Lung (tissue), 12 donors: ENCODE data around the gene C2orf74. TPM values are rescaled to one million over a fixed set of nuclear protein-coding genes. Genes with fewer than 3 reads are reported as not detected.
"Not testable (repeated sequence)": the region's sequence is repeated elsewhere in the genome, so short reads cannot be mapped to it uniquely, and the experiment has no call there.

Experiments used
- ATAC-seq: fragments of 200-7000 bp; cut with Tn5 transposase; one replicate; pipeline ENCODE4 v1.9.1; 2020; ENCODE audit warnings: moderate number of reproducible peaks; ENCODE audit not compliant: insufficient read depth, low FRiP score
- DNase-seq, 3 donors: peaks; one replicate each; pipeline ENCODE4 v3.0.0-alpha.2; 2013 to 2017
- H3K27ac ChIP-seq, 2 donors: one replicate each; pipeline ENCODE4 v1.5.1; 2013; ENCODE audit warnings: mild to moderate bottlenecking in 2 of 2, moderate library complexity in 2 of 2, control low read depth in 1 of 2, inconsistent platforms in 1 of 2, low read depth in 1 of 2, low read length in 1 of 2
- H3K27me3 ChIP-seq, 3 donors: one replicate each; pipeline ENCODE4 v1.5.1; 2013; ENCODE audit warnings: low read length in 2 of 3; ENCODE audit not compliant: control insufficient read depth in 3 of 3, insufficient read depth in 3 of 3
- H3K36me3 ChIP-seq, 4 donors: one replicate each; pipeline ENCODE4 v1.5.1; 2013; ENCODE audit warnings: low read length in 4 of 4, mild to moderate bottlenecking in 1 of 4, moderate library complexity in 1 of 4; ENCODE audit not compliant: control insufficient read depth in 4 of 4, insufficient read depth in 4 of 4
- H3K4me1 ChIP-seq, 5 donors: one replicate each; pipeline ENCODE4 v1.5.1; 2013; ENCODE audit warnings: low read length in 5 of 5, mild to moderate bottlenecking in 2 of 5, moderate library complexity in 1 of 5; ENCODE audit not compliant: control insufficient read depth in 5 of 5, insufficient read depth in 5 of 5
- H3K4me3 ChIP-seq: one replicate; pipeline ENCODE4 v1.5.1; 2013; ENCODE audit warnings: mild to moderate bottlenecking, control low read depth, moderate library complexity
- H3K9ac ChIP-seq, 2 donors: one replicate each; pipeline ENCODE4 v1.5.1; 2013; ENCODE audit warnings: low read length in 2 of 2, control low read depth in 1 of 2; ENCODE audit not compliant: insufficient read depth in 1 of 2
- H3K9me3 ChIP-seq, 4 donors: one replicate each; pipeline ENCODE4 v1.5.1; 2013; ENCODE audit warnings: low read length in 3 of 4, mild to moderate bottlenecking in 1 of 4, moderate library complexity in 1 of 4; ENCODE audit not compliant: control insufficient read depth in 4 of 4, insufficient read depth in 3 of 4
- WGBS, 2 donors: extraction: QIAGEN DNeasy Blood & Tissue Kit; methylation state at CpG; one replicate each; pipeline ENCODE4 v1.1.7; 2013; 5-methylcytosine and 5-hydroxymethylcytosine counted together
- polyA plus RNA-seq, 2 donors: library from polyadenylated mRNA; stranded (reverse); fragments of 200-250 nt; gene quantifications; one replicate each; pipeline ENCODE4 v1.2.1, GENCODE V29; 2013
- total RNA-seq, 2 donors: library from RNA; depleted of rRNA in 1 of 2; stranded (reverse); fragments of >200 nt in 1 of 2; gene quantifications; one replicate each; pipeline ENCODE4 v1.2.1, GENCODE V29; 2014 to 2021
- TF ChIP-seq, protein P1 (sequence below): IDR thresholded peaks from 2 replicates; pipeline ENCODE4 v1.5.1; 2012; ENCODE audit warnings: mild to moderate bottlenecking; ENCODE audit errors: control extremely low read depth, extremely low read depth
- donor health status: control.
- donor health status: control.
- donor health status: Bipolar disorder and iron deficiency.
- donor health status: healthy.
- donor health status: DM: yes; HTN: yes; CAD: no.

Gene C2orf74
- total and polyA plus RNA-seq, 4 donors, result 10.6 to 18.3 (median 14.2) TPM

DNA sequence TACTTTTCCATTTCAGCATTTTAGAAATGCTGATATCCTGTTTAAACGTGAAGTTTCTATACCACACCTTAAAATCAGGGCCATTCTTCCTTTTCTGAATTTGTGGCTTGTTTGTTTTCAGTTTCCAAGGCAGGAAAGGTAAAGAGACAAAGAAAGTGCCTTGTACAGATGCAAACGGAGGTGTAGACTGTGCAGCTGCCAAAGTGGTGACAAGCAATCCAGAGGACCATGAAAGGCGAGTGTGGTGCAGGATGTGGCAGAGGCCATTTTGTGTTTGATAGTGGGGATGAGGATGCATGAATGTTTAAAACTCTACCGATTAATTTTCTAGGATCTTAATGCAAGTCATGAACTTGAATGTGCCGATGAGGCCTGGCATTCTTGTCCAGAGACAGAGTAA is 733 bp downstream of the C2orf74 start:
- Histone ChIP-seq H3K36me3 (peaks cover 11 to 17% (median 14%) of the 10 kb centered on the region in 4 donors), H3K27ac (no peak overlapping the region), H3K4me3 (no peak overlapping the region), H3K9ac (no peak overlapping the region), H3K4me1 (peaks cover 0 to 2% (median 0%) of the 10 kb centered on the region in 5 donors), H3K9me3 (no peaks in the 10 kb centered on the region), H3K27me3 (no peaks in the 10 kb centered on the region)
- no peak for DNase-seq
- no peak for ATAC-seq
- 87 to 89% methylated on average over 5 of the region's 5 CpGs for WGBS, 2 donors
- TF ChIP-seq, protein P1, sequence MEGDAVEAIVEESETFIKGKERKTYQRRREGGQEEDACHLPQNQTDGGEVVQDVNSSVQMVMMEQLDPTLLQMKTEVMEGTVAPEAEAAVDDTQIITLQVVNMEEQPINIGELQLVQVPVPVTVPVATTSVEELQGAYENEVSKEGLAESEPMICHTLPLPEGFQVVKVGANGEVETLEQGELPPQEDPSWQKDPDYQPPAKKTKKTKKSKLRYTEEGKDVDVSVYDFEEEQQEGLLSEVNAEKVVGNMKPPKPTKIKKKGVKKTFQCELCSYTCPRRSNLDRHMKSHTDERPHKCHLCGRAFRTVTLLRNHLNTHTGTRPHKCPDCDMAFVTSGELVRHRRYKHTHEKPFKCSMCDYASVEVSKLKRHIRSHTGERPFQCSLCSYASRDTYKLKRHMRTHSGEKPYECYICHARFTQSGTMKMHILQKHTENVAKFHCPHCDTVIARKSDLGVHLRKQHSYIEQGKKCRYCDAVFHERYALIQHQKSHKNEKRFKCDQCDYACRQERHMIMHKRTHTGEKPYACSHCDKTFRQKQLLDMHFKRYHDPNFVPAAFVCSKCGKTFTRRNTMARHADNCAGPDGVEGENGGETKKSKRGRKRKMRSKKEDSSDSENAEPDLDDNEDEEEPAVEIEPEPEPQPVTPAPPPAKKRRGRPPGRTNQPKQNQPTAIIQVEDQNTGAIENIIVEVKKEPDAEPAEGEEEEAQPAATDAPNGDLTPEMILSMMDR, result no peak

DNA sequence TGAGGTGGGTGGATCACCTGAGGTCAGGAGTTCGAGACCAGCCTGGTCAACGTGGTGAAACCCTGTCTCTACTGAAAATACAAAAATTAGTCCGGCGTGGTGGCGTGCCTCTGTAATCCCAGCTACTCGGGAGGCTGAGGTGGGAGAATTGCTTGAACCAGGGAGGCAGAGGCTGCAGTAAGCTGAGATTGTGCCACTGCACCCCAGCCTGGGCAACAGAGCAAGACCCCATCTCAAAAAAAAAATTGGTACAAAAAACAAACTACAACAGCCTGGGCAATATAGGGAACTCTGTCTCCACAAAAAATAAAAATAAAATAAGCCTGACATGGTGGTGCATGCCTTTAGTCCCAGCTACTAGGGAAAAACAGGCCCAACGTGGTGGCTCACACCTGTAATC is 3.1 kb downstream of the C2orf74 start:
- H3K27ac ChIP-seq, H3K27me3 ChIP-seq, H3K4me1 ChIP-seq, ATAC-seq, H3K9me3 ChIP-seq, DNase-seq, H3K9ac ChIP-seq, H3K4me3 ChIP-seq: not testable (repeated sequence)
- 97 to 98% methylated on average over 7 of the region's 7 CpGs for WGBS, 2 donors
- H3K36me3 ChIP-seq, result peaks cover 9 to 17% (median 12%) of the 10 kb centered on the region in 4 donors

DNA sequence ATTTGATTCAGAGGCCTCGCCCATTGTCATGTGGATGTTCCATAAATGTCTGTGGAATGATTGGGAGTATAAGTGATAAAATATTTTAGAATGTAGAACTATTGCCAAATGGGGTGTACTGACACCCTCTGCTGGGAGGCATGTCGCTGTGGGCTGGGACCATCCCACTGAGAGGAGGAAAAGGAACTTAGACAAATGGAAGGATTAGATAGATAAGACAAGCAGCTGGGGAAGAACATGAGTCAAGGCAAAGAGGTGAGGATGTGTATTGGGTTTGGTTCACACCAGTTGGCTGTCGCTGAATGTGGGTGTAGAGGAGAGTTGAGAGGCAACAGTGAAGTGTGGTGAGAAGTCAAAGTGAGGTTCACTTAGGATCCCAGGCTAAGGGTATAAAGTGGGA is 4.0 kb downstream of the C2orf74 start:
- no peak for DNase-seq
- no peak overlapping the region for H3K27ac ChIP-seq
- H3K36me3 ChIP-seq, result peaks cover 9 to 15% (median 12%) of the 10 kb centered on the region in 4 donors
- H3K4me3 ChIP-seq, result no peak overlapping the region
- H3K27me3 ChIP-seq, result no peaks in the 10 kb centered on the region
- no peak for ATAC-seq
- H3K9me3 ChIP-seq, result no peaks in the 10 kb centered on the region
- TF ChIP-seq, protein P1, result no peak
- H3K9ac ChIP-seq, result no peak overlapping the region
- no peaks in the 10 kb centered on the region for H3K4me1 ChIP-seq
- 87% methylated on average over 3 of the region's 3 CpGs for WGBS, 2 donors

DNA sequence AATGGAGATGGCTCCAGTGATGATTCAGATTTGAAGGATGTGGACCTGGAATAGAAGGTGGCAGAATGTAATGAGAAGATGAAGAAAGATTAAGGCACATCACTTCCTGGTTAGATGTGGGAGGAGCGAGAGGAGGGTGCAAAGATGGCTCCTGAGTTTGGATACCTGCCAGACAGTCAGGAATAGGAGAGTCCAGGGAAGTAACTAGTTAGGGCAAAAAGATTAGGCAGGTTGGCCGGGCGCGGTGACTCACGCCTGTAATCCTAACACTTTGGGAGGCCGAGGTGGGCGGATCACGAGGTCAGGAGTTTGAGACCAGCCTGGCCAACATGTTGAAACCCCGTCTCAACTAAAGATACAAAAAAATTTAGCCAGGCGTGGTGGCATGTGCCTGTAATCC is 5.6 kb downstream of the C2orf74 start:
- no peaks in the 10 kb centered on the region for H3K4me1 ChIP-seq
- H3K36me3 ChIP-seq, result peaks cover 7 to 17% (median 12%) of the 10 kb centered on the region in 4 donors
- H3K4me3 ChIP-seq, result no peak overlapping the region
- ATAC-seq, result no peak
- TF ChIP-seq, protein P1, result no peak
- no peak overlapping the region for H3K27ac ChIP-seq
- H3K9ac ChIP-seq, result no peak overlapping the region
- no peak for DNase-seq
- no peaks in the 10 kb centered on the region for H3K9me3 ChIP-seq
- WGBS, 2 donors, result 96 to 97% methylated on average over 10 of the region's 10 CpGs
- no peaks in the 10 kb centered on the region for H3K27me3 ChIP-seq
